GM19023 (cell line): ENCODE results near the gene EIF4A3.
"Not testable (repeated sequence)": the region's sequence is repeated elsewhere in the genome, so short reads cannot be mapped to it uniquely, and the experiment has no call there.

Source experiments
- ATAC-seq: cut with Tn5 transposase; IDR thresholded peaks from one replicate; pipeline ENCODE4 v1.9.1; 2021; ENCODE audit warnings: mild to moderate bottlenecking, moderate library complexity; ENCODE audit not compliant: unreplicated experiment

EIF4A3 gene

GRCh38 chr17:80173916-80174315 is 27.0 kb upstream of the EIF4A3 start:
- no peak for ATAC-seq

DNA sequence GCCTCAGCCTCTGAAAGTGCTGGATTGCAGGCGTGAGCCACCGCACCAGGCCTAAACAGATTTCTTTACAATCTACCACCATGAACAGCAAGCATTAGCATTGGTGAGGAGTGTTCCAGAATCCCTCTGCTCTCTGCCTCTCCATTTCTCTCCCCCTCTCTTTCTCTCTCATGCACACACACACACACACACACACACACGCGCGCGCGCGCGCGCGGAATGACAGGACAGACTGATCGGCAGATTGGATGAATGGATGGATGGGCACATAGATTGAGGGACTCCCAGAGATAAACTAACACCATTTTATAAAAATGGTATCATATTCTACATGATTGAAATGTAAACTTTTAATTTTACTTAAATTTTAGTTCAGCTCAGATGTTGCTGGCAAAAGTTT is 26.2 kb upstream of the EIF4A3 start:
- no peak for ATAC-seq

GRCh38 chr17:80171681-80172080 is 24.8 kb upstream of the EIF4A3 start:
- no peak for ATAC-seq

GRCh38 chr17:80169784-80170500 is 23.0 kb upstream of the EIF4A3 start, which contains the start of gene CARD14:
TSS of gene CARD14 (plus strand) at chr17:80170030. CDS start at chr17:80181439, 11,409 bp downstream.
- ATAC-seq, result no peak

DNA sequence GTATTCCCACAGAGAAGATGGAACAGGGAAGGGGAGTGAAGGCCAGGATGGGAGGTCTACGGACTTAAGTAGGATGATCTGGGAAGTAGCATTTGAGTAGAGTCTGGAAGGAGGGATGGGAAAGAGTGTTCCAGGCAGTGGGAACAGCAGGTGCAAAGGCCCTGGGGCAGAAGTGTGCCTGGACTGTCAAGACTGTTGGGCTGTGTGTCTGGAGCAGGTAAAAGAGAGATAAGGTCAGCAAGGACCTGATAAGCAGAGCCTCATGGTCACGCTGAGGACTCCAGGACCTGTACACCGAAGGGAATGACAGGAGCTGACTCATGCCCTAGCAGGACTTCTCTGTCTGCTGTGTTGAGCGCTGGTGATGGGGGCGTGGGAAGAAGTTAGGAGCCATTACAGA is 22.2 kb upstream of the EIF4A3 start:
- no peak for ATAC-seq

GRCh38 chr17:80168371-80168770 is 21.4 kb upstream of the EIF4A3 start:
- no peak for ATAC-seq

DNA sequence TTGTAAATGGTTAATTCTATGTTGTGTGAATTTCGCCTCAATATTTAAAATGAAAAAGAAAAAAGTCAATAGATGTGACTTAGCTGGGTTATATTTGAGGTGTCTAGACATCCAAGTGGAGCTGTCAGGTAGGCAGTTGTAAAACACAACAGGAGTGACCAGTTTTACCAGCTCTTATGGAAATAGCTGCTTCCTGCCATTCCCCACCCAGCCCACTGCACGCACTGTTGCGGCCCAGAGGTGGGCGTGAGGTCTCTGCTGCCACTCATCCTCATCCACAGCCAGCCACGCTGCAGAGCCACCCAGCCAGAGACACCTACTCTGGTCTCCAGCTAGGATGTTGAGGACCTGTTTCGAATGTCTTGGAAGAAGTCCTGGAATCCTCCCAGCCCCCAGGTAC is 19.5 kb upstream of the EIF4A3 start:
- ATAC-seq, result no peak

DNA sequence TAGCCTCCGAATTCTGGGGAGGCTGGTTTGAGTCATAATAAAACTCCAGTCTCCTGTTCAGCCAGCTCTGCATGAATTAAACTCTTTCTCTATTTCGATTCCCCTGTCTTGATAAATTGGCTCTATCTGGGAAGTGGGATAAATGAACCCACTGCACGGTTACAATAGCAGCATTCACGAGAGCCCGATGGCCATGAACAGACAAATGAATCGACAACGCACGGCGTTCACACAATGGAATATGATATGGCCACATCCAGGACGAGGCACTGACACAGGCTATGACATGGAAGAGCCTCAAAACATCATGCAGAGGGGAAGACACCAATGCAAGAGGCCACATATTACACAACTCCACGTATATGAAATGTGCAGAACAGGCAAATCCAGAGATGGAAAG is 17.3 kb upstream of the EIF4A3 start:
- no peak for ATAC-seq

GRCh38 chr17:80163336-80163735 is 16.4 kb upstream of the EIF4A3 start:
- ATAC-seq, result no peak

DNA sequence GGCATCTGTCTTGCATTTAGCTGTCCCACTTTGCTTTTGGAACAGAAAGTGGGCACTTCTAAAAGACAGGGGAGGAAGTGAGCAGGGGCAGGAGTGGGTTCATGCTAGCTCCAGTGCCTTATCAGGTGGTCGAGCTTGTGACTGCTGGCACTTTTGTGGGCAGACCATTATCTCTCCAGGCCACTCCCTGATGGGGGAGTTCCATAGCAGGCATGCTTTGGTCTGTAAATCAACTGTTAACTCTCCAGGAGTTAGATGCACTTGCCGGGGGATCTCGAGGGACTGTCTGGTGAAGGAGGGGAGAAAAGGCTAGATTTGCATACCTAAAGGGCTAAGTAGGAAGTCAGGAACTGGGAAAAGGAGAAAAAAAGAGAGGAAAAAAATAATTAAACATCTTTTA is 13.6 kb upstream of the EIF4A3 start:
- no peak for ATAC-seq

- no peak for ATAC-seq
Observed at GRCh38 chr17:80158846-80159245, 11.9 kb upstream of the EIF4A3 start.

- ATAC-seq, result not testable (repeated sequence)
Observed at GRCh38 chr17:80155600-80155999, 8.7 kb upstream of the EIF4A3 start.

DNA sequence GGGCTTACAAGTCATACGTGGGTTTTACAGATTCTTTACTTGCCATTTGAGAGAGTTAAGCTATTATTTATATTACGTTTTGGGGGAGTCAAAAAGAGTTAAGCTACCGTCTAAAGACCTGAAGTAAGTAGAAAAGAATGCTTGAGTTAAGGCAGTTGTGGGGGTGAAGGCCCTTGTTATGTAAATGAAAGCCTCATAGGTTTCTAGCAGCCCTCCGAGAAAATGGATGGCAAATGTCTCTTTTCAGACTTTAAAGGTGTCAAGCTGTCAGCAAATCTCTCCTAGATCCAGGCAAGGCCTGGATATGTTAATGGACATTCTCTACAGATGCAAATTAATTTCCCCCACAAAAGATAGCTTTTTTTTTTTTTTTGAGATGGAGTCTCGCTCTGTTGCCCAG is 7.2 kb upstream of the EIF4A3 start:
- ATAC-seq, result no peak

- peak; percentile 62 for ATAC-seq
Observed at GRCh38 chr17:80153004-80153403, 6.1 kb upstream of the EIF4A3 start.

DNA sequence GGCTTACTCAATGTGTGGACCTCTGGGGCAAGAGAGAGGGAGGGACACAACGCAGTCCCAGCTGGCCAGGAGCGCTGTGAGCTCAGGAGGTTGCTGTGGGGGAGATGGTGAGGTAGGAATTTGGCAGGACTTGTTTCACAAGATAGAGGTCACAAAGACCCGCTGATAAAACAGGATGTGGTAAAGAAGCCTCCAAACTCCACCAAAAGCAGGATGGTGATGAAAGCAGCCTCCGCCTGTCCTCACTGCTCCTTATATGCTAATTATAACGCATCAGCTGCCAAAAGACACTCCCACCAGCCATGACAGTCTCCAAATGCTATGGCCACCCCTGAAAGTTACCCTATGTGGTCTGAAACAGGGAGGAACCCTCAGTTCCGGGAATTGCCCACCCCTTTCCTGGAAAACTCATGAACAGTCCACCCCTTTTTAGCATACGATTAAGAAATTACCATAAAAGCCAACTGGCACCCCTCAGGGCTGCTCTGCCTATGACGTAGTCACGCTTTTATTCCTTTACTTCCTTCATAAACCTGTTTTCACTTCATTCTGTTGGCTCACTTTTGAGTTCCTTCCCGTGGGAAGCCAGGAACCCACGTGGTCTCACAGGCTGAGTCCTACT is 5.3 kb upstream of the EIF4A3 start:
- ATAC-seq, result no peak

GRCh38 chr17:80151333-80151732 is 4.4 kb upstream of the EIF4A3 start:
- no peak for ATAC-seq

GRCh38 chr17:80146121-80147034 is 550 bp downstream of the EIF4A3 start:
- ATAC-seq, result peak; percentile 8

DNA sequence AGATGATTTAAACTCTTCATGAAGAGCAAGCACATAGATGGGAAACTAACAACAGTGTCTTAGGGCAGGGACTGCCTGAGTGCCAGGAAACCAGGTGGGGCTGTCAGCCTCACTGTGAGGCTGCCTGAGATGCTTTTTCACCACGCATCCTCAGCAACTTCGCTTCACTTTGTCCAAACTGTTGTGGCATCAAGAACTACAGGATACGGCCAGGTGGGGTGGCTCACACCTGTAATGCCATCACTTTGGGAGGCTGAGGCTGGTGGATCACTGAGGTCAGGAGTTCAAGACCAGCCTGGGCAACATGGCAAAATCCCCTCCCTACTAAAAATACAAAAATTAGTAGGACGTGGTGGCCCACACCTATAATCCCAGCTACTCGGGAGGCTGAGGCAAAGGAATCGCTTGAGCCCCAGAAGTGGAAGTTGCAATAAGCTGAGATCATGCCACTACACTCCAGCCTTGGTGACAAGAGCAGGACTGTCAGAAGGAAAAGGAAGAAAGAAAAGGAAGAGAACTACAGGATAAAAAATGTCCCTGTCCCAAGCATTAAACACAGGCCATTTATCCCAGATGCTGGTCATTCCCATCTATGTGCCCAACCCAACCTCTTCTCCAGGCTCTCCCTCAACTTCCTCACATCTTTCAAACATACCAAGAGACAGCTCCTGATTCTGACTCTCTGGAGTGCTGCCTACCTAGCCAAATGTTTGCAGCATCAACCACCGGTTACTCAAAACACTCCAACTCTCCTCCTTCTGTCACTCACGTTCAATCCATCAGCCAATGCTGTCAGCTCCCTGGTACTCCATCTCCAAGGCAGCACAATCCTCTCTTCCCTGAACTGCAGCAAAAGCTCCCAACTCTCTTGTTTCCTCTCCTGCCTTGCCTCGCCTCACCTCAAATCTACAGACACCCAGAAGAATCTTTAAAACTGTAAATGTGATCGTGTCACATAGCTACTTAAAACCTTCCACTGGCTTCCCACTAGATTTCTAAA is 1.6 kb downstream of the EIF4A3 start:
- no peak for ATAC-seq

GRCh38 chr17:80142929-80143328 is 4.0 kb downstream of the EIF4A3 start:
- ATAC-seq, result no peak

GRCh38 chr17:80141463-80142165 is 5.3 kb downstream of the EIF4A3 start:
- no peak for ATAC-seq
